Renal pelvis (tissue), 4 donors: ENCODE measurements around the gene SUZ12. TPM values are rescaled to one million over a fixed set of nuclear protein-coding genes. Genes with fewer than 3 reads are reported as not detected.
"Not testable (repeated sequence)": the region's sequence is repeated elsewhere in the genome, so short reads cannot be mapped to it uniquely, and the experiment has no call there.

Experiments
- DNase-seq: peaks from one replicate; pipeline ENCODE4 v3.0.0-alpha.2; 2013
- polyA plus RNA-seq, 3 donors: library from polyadenylated mRNA; unstranded; fragments of 120-200 nt; gene quantifications; one replicate each; pipeline ENCODE4 v1.2.1, GENCODE V29; 2013; ENCODE audit not compliant: insufficient read length in 3 of 3

Gene SUZ12
- polyA plus RNA-seq, 3 donors, result 38.0 to 43.4 (median 41.2) TPM

GRCh38 chr17:31937926-31938641, 1.3 kb downstream of the SUZ12 start:
- not testable (repeated sequence) for DNase-seq

GRCh38 chr17:31941916-31942315, 5.1 kb downstream of the SUZ12 start:
- DNase-seq, result not testable (repeated sequence)

DNA sequence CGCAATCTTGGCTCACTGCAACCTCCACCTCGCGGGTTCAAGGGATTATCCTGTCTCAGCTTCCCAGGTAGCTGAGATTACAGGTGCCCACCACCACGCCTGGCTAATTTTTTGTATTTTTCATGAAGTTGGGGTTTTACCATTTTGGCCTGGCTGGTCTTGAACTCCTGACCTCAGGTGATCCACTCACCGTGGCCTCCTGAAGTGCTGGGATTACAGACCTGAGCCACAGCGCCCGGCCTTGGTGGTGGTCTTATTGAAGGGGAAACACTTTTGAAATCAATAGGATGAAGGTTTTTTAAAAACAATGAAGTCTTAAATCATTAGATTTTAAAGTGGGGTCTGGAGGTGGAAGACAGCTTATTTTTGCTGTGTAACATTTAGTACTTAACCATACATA, 5.6 kb downstream of the SUZ12 start:
- not testable (repeated sequence) for DNase-seq

- not testable (repeated sequence) for DNase-seq
Observed at GRCh38 chr17:31951953-31952352, 15.1 kb downstream of the SUZ12 start.

GRCh38 chr17:31964131-31964530, 27.3 kb downstream of the SUZ12 start:
- DNase-seq, result not testable (repeated sequence)

- no peak for DNase-seq
Observed at GRCh38 chr17:31967648-31968047, 30.8 kb downstream of the SUZ12 start.

GRCh38 chr17:31970416-31970815, 33.6 kb downstream of the SUZ12 start:
- DNase-seq, result not testable (repeated sequence)

GRCh38 chr17:31974269-31975071, 37.7 kb downstream of the SUZ12 start:
- not testable (repeated sequence) for DNase-seq

DNA sequence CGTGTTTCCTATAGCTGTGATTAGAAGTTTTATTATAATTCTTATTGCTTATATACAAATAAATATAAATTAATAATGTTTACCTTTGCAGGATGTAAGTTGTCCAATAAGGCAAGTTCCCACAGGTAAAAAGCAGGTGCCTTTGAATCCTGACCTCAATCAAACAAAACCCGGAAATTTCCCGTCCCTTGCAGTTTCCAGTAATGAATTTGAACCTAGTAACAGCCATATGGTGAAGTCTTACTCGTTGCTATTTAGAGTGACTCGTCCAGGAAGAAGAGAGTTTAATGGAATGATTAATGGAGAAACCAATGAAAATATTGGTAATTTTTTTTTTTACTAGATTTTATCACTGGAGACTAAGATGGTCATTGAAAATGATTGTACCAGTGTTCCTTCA, 38.6 kb downstream of the SUZ12 start:
- DNase-seq, result not testable (repeated sequence)

- DNase-seq, result not testable (repeated sequence)
Observed at GRCh38 chr17:31991821-31992220, 55.0 kb downstream of the SUZ12 start.

DNA sequence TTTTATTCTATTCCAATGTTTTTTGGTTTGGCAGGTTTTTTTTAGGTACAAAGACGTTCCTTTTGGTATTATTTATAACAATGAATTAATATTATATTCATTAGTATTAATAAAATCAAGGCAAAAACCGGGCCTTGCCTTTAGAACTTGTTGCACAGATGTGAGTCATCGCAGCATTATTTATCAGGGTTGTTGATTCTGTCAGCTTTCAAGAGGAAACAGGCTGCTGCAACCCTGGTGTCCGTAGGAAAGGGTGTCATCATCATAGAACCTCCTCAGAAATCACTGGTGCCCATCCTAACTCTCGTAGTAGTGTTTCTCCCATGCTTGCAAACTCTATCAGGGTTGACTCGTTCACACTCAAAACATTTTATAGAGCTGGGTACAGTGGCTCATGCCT, 60.2 kb downstream of the SUZ12 start:
- DNase-seq, result no peak

DNA sequence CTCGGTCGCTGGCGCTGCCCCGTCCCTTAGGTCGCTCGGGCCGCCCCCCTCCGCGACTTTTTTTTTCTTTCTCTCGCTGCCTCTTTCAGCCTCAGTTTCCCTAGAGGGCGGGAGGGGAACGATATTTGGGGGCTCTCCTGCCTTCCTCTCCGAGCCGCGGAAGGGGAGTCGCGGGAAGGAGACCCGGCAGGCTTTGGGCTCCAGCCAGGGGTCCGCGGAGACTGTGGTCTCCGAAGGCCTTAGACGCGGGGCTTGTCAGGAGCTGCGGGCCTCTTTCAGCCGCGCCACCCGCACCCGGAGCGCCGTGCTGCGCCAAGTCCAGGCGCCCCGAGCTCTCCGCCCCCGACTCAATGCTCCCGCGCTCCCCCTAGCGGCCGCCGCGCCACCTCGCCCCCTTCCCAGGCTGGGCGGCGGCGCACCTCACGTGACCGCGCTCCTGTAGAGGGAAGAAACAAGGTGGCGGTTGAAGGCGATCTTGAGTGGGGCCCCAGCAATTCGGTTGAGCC, 70.2 kb downstream of the SUZ12 start, which contains the start of gene LRRC37B:
Gene LRRC37B, plus strand, starts transcription at position 427 of the 506 bp plus-strand sequence. CDS start 14,010 bp downstream, outside the sequence.
- DNase-seq, result peak; percentile 80

DNA sequence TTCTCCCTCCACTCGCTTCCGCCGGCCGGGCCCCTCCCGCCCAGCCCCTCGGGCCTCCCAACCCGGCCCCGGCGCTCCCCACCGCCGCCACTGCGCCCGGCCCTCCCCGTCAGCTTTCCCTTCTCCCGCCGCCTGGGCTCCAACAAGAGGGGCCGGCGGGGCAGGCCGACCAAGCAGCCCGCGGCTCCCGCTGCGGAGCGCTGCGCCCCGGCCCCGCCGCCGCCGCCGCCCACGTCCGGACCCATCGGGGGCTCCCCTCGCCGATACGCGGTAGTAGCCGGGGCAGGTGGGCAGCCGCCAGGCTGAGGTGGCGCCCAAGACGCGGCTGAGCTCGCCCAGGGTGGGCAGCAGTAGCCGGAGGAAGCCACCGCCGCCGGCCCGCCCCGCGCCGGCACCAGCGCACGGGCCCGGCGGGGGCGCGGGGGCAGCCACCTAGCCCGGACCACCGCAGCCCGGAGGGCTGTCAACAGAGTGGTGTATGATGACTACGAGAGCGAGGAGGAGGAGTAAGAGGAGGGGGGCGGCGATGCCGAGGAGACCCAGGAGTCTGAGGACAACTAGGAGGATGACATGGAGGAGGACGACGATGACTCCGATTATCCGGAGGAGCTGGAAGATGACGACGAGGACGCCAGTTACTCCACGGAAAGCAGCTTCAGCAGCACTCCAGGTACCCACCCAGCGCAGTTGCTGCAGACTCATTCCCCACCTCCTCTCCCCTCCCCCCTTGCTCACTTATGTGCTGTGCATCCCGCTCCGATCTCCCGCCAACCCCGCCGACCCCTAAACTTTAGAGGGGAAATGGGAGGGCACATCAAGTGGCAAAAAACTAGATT, 70.9 kb downstream of the SUZ12 start:
- peak; percentile 44 for DNase-seq

GRCh38 chr17:32009262-32009542, 72.4 kb downstream of the SUZ12 start:
- DNase-seq, result no peak

DNA sequence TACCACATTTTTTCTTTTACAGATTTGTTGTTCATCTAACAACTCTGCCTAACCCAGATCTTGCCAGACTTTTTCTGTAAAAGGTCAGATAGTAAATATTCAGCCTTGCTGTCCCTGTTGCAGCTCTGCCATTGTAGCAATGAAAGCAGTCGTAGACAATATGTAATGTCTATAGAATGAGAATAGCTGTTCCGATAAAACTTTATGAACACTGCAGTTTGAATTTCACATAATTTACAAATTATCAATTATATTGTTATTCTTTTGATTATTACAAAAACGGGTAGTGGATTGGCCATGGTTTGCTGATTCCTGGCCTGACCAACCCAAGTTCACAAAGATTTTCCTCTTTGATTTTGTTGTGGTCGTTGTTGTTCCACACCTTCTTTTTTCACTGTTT, 73.3 kb downstream of the SUZ12 start:
- DNase-seq, result no peak

DNA sequence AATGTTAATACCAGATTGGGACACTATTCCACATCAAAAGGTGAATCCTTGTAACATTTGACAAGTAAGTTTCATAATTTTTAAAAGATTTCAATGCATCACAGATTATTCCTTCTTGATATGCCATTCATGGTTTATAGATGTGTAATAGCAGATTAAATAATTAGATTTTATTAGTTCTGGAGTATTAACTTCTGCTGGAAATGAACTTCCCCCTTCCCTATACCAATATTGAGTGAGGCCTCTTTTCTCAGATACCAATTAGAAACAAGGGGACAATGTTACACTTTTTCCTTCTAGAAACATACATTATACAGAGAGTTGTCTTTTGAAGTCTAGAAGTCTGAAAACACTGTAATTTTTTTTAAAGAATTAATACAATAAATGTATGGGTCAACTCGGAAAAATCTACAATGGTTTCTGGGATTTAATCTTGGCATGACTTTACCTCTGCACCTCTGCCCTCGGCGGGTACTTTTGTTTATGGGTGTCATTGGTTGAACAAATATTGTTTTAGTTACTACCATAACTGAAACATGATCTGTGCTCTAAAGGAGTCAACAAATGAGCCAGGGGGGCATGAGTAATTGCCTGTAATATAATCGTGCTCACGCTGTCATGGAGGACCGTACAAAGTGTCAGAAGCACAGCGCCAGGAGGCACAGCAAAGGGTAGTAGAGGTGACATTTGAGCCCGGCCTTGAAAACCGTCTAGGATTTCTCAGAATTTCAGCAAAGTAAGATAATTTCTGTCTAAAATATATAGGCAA, 78.6 kb downstream of the SUZ12 start:
- DNase-seq, result peak; percentile 64

DNA sequence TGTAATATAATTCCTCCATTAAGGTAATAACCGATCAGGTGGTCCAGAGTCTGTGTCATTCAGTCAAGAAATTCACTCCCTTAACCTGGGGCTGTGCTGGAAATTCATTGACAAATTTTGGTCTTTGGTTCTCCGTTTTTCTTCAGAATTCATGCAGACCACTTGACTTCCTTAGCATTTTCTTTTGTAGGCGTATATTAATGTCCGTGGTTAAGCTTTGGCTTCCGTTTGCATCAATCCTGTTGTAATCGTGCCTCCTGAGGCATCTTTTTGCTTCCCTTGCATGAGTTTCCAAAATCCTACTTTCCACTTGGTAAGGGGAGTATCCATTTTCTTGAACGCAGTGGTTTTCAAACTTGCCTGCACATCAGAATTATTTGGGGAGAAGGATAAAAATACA, 79.4 kb downstream of the SUZ12 start:
- no peak for DNase-seq

- no peak for DNase-seq
Observed at GRCh38 chr17:32019228-32019627, 82.4 kb downstream of the SUZ12 start.

DNA sequence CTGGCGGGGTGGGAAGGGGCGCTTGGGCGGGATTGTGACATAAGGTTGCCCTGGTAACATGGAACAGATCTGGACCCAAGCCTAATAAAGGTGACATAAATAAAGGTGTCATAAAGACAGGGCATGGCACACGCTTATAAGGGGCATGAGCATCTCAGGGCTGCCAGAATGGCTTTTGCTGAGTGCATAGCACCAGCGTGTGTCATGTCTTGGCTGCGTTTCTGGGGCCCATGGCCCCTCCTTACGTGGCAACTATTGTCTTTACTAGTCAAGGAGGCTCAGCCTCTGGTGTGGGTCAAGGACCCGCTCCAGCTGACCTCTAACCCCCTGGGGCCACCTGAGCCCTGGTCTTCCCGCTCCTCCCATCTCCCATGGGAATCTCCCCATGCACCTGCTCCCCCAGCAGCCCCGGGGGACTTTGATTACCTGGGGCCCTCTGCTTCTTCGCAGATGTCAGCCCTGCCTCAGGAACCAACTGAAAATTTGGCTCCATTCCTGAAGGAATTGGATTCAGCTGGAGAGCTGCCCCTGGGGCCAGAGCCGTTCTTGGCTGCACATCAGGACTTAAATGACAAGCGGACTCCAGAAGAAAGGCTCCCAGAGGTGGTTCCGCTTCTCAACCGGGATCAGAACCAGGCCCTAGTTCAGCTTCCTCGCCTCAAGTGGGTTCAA, 84.3 kb downstream of the SUZ12 start:
- no peak for DNase-seq

GRCh38 chr17:32021615-32021955, 84.8 kb downstream of the SUZ12 start:
- no peak for DNase-seq

GRCh38 chr17:32022554-32022953, 85.7 kb downstream of the SUZ12 start:
- not testable (repeated sequence) for DNase-seq
